ENCODE results near the gene KRT80.

- TF ChIP-seq EZH2 (IDR thresholded peaks at IDR 0.05) (no peak), CTCF (IDR thresholded peaks at IDR 0.05 in 2 of 3, conservative IDR thresholded peaks at IDR 0.05 in 1 of 3; ENCODE audit: borderline replicate concordance in 1 of 3, insufficient read depth in 1 of 3, low read depth in 2 of 3, low read length in 2 of 3) (no peak), POLR2A (IDR thresholded peaks at IDR 0.05; ENCODE audit: borderline replicate concordance, extremely low read depth, insufficient read depth, insufficient read length) (no peak), ELF1 (IDR thresholded peaks at IDR 0.05; ENCODE audit: borderline replicate concordance, low read depth) (no peak), REST (IDR thresholded peaks at IDR 0.05; ENCODE audit: low read depth) (no peak), TCF7L2 (IDR thresholded peaks at IDR 0.05; ENCODE audit: borderline replicate concordance, extremely low read depth, insufficient read depth, insufficient read length) (no peak), EGR1 (IDR thresholded peaks at IDR 0.05; ENCODE audit: low read depth) (no peak), JUND (IDR thresholded peaks at IDR 0.05) (no peak), CEBPB (IDR thresholded peaks at IDR 0.05; ENCODE audit: low read depth) (no peak), MAX (IDR thresholded peaks at IDR 0.05) (no peak), RAD21 (IDR thresholded peaks at IDR 0.05; ENCODE audit: low read depth) (no peak)
Observed at GRCh38 chr12:52184813-52185212, 7.0 kb downstream of the KRT80 start.
